ENCODE results near the gene CTRB2.

The CTRB2 gene

DNA sequence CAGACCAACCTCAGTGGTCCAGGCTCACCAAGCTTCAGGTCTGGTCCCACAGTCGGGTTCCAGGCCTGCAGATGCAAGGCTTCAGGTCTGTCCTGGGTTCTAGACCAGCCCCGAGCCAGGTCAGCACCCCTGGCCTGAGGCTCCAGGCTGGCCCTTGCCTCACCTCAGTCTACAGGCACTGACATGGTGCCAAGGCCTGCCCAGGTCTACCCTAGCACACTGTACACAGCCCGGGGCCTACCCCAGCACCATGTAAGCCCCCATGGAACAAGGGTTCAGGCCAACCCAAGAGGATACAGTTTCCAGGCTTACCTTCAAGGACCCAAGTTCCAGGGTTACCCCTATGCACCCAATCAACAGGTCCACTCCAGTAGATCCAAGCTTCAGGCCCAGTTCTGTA is 31.9 kb downstream of the CTRB2 start:
- DNase-seq (ENCODE audit: low read depth in 2 of 2) = no peak

DNA sequence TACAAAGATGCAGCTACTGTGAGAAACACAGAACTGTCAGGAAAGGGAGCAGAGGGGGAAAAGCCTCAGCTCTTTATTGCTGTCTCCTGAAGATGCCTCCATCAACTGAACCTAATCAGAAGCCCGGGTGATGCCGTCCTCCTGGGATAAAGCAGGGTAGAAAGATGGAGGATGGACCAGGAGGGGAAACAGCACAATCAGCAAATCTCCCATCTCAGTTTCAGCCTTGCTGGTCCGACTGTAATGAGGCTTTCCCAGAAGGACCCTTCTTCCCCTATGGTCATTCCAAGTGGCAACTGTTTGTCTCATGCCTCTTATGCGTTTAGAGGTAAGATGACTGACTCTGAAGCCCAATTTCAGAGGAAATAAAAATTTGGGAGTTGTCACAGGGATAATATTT is 34.4 kb downstream of the CTRB2 start:
- no peak for DNase-seq (ENCODE audit: low read depth in 2 of 2)

GRCh38 chr16:75169899-75170405 is 37.0 kb downstream of the CTRB2 start:
- DNase-seq (ENCODE audit: low read depth in 2 of 2) = no peak

DNA sequence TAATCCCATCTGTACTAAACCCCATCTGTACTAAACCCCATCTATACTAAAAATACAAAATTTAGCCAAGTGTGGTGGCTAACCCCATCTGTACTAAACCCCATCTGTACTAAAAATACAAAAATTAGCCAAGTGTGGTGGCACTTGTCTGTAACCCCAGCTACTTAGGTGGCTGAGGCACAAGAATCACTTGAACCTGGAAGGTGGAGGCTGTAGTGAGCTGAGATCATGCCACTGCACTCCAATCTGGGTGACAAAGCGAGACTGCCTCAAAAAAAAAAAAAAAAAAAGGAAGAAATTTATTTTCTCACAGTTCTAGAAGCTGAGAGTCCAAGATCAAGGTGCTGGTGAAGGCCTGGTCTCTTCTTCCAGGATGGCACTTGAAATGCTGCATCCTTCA is 46.6 kb downstream of the CTRB2 start:
- no peak for DNase-seq (ENCODE audit: low read depth in 2 of 2)

Data from stimulated activated CD4-positive, alpha-beta T cell treated with anti-CD3 and anti-CD28 coated beads, Interleukin-1b, Interleukin-23, amount 100 ng/mL, for 1 hour (primary cell).